PC-3 (cell line): Measurements from ENCODE around the gene DCP2. TPM values are rescaled to one million over a fixed set of nuclear protein-coding genes. Genes with fewer than 3 reads are reported as not detected.

Source experiments
- ATAC-seq: fragments of 200-7000 bp; cut with Tn5 transposase; 2 replicates; pipeline ENCODE4 v1.9.1; 2020; ENCODE audit warnings: mild to moderate bottlenecking, moderate library complexity
- BruUV-seq: library from RNA; stranded (reverse); fragments of 400-500 nt; replicated peaks from 2 replicates; lab custom pipeline; 2021; lab: Mats Ljungman, UMichigan
- CTCF ChIA-PET: fragments of 300-600 bp; sonication (Branson Sonifier 250); formaldehyde crosslinking; loops from one replicate; lab custom pipeline; 2022; ENCODE audit warnings: antibody characterized with exemption; lab: Charles Lee
- POLR2A ChIA-PET: fragments of 300-600 bp; sonication (Branson Sonifier 250); formaldehyde crosslinking; loops from one replicate; lab custom pipeline; 2022; ENCODE audit warnings: antibody characterized with exemption; ENCODE audit not compliant: unreplicated experiment; lab: Charles Lee
- DNase-seq: peaks from one replicate; pipeline ENCODE4 v3.0.0-alpha.2; 2015
- H2AFZ ChIP-seq: fragments of 300-600 bp; sonication (generic); 2 replicates; pipeline ENCODE4 v1.6.0; 2016; ENCODE audit warnings: antibody characterized with exemption, low read length
- H3F3A ChIP-seq: fragments of 300-600 bp; sonication (generic); one replicate; pipeline ENCODE4 v1.6.0; 2017; ENCODE audit warnings: antibody characterized with exemption, low read length, control low read depth, mild to moderate bottlenecking; ENCODE audit not compliant: unreplicated experiment
- H3K27ac ChIP-seq: fragments of 300-600 bp; sonication (generic); 2 replicates; pipeline ENCODE4 v1.5.1; 2016; ENCODE audit warnings: mild to moderate bottlenecking, low read length
- H3K27me3 ChIP-seq: fragments of 300-600 bp; sonication (generic); 2 replicates; pipeline ENCODE4 v1.6.1; 2016; ENCODE audit warnings: low read length, mixed read lengths
- H3K36me3 ChIP-seq: fragments of 300-600 bp; sonication (generic); 2 replicates; pipeline ENCODE4 v1.6.1; 2016; ENCODE audit warnings: low read depth, mixed run types, low read length, mixed read lengths
- H3K4me1 ChIP-seq: fragments of 300-600 bp; sonication (generic); 2 replicates; pipeline ENCODE4 v1.5.1; 2016; ENCODE audit warnings: low read length; ENCODE audit not compliant: insufficient read depth
- H3K4me2 ChIP-seq: fragments of 300-600 bp; sonication (generic); 2 replicates; pipeline ENCODE4 v1.6.0; 2016; ENCODE audit warnings: low read length
- H3K4me3 ChIP-seq: fragments of 300-600 bp; sonication (generic); 2 replicates; pipeline ENCODE4 v1.5.1; 2016; ENCODE audit warnings: mild to moderate bottlenecking, low read length, mixed read lengths
- H3K79me2 ChIP-seq: fragments of 300-600 bp; sonication (generic); 2 replicates; pipeline ENCODE4 v1.6.1; 2017; ENCODE audit warnings: low read length, mixed read lengths
- H3K9ac ChIP-seq: fragments of 300-600 bp; sonication (generic); 2 replicates; pipeline ENCODE4 v1.6.0; 2016; ENCODE audit warnings: mild to moderate bottlenecking, low read length
- H3K9me2 ChIP-seq: fragments of 300-600 bp; sonication (generic); replicated peaks from 2 replicates; pipeline ENCODE4 v1.6.1; 2016; ENCODE audit warnings: mixed run types, low read length, mixed read lengths
- H3K9me3 ChIP-seq: fragments of 300-600 bp; sonication (generic); 2 replicates; pipeline ENCODE4 v1.6.1; 2016; ENCODE audit warnings: low read length, mixed read lengths
- H4K20me1 ChIP-seq: fragments of 300-600 bp; sonication (generic); 2 replicates; pipeline ENCODE4 v1.6.1; 2016; ENCODE audit warnings: low read length, mixed read lengths
- EZH2 ChIP-seq: fragments of 300-600 bp; sonication (generic); IDR thresholded peaks from one replicate; pipeline ENCODE4 v1.6.1; 2017; ENCODE audit warnings: antibody characterized with exemption, mild to moderate bottlenecking, low read length; ENCODE audit not compliant: unreplicated experiment
- EZH2phosphoT487 ChIP-seq: fragments of 300-600 bp; sonication (generic); IDR thresholded peaks from 2 replicates; pipeline ENCODE4 v1.6.1; 2018; ENCODE audit warnings: mild to moderate bottlenecking, antibody characterized with exemption, low read length, borderline replicate concordance
- intact Hi-C: fragments of 100-400 bp; cut with micrococcal nuclease; formaldehyde crosslinking; loops from 2 replicates; pipeline ENCODE4 v1.9.0; 2023
- total RNA-seq: library from RNA; depleted of rRNA; stranded (reverse); fragments of >200 nt; gene quantifications from 2 replicates; pipeline ENCODE4 v1.2.3, GENCODE V29; 2014
- TF ChIP-seq, protein P1 (sequence below): fragments of 300-600 bp; sonication (generic); conservative IDR thresholded peaks from 2 replicates; pipeline ENCODE4 v1.5.1; 2017; ENCODE audit warnings: antibody characterized with exemption, low read depth, mild to moderate bottlenecking, low read length

DCP2 gene
- total RNA-seq, 1 experiment from 2014 or later: 33.6 TPM

GRCh38 chr5:113042491-113043243 lies 66.1 kb downstream of the DCP2 start:
- H3K4me2 ChIP-seq: no peak overlapping the region
- BruUV-seq: no TSS peak
- no peaks in the 10 kb centered on the region for H3K27me3 ChIP-seq
- POLR2A ChIA-PET: no interaction called here
- H3K4me3 ChIP-seq: no peak overlapping the region
- ATAC-seq: no peak
- no peaks in the 10 kb centered on the region for H3F3A ChIP-seq
- H3K9me3 ChIP-seq: no peaks in the 10 kb centered on the region
- CTCF ChIA-PET: no interaction called here
- H4K20me1 ChIP-seq: no peaks in the 10 kb centered on the region
- no peaks in the 10 kb centered on the region for H3K79me2 ChIP-seq
- no peak overlapping the region for H2AFZ ChIP-seq
- H3K4me1 ChIP-seq: peaks cover 29% of the 10 kb centered on the region
- no peak overlapping the region for H3K9ac ChIP-seq
- no peaks in the 10 kb centered on the region for H3K36me3 ChIP-seq
- intact Hi-C loops: no loop called here
- DNase-seq: no peak
- H3K9me2 ChIP-seq: no peaks in the 10 kb centered on the region
- TF ChIP-seq EZH2phosphoT487 (no peak), EZH2 (no peak)
- TF ChIP-seq, protein P1, sequence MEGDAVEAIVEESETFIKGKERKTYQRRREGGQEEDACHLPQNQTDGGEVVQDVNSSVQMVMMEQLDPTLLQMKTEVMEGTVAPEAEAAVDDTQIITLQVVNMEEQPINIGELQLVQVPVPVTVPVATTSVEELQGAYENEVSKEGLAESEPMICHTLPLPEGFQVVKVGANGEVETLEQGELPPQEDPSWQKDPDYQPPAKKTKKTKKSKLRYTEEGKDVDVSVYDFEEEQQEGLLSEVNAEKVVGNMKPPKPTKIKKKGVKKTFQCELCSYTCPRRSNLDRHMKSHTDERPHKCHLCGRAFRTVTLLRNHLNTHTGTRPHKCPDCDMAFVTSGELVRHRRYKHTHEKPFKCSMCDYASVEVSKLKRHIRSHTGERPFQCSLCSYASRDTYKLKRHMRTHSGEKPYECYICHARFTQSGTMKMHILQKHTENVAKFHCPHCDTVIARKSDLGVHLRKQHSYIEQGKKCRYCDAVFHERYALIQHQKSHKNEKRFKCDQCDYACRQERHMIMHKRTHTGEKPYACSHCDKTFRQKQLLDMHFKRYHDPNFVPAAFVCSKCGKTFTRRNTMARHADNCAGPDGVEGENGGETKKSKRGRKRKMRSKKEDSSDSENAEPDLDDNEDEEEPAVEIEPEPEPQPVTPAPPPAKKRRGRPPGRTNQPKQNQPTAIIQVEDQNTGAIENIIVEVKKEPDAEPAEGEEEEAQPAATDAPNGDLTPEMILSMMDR: no peak
- no peak overlapping the region for H3K27ac ChIP-seq

- H3K79me2 ChIP-seq: no peaks in the 10 kb centered on the region
- BruUV-seq: no TSS peak
- H3K9ac ChIP-seq: no peak overlapping the region
- H4K20me1 ChIP-seq: no peaks in the 10 kb centered on the region
- H3K27me3 ChIP-seq: no peaks in the 10 kb centered on the region
- H3K27ac ChIP-seq: no peak overlapping the region
- no peak overlapping the region for H2AFZ ChIP-seq
- H3K4me2 ChIP-seq: no peak overlapping the region
- CTCF ChIA-PET: no interaction called here
- ATAC-seq (no peak), DNase-seq (peak; percentile 20)
- POLR2A ChIA-PET: no interaction called here
- H3F3A ChIP-seq: no peaks in the 10 kb centered on the region
- no peaks in the 10 kb centered on the region for H3K9me3 ChIP-seq
- no peak overlapping the region for H3K4me3 ChIP-seq
- H3K4me1 ChIP-seq: peaks cover 25% of the 10 kb centered on the region
- no peaks in the 10 kb centered on the region for H3K36me3 ChIP-seq
- H3K9me2 ChIP-seq: no peaks in the 10 kb centered on the region
- intact Hi-C loops: no loop called here
- TF ChIP-seq EZH2phosphoT487 (no peak), EZH2 (no peak)
- TF ChIP-seq, protein P1: peak; percentile 58; the same call in 1 of the 2 replicates
Measured at GRCh38 chr5:113043491-113043931, 66.9 kb downstream of the DCP2 start.
